HepG2 (cell line): ENCODE data around the gene AKIRIN1. TPM values are rescaled to one million over a fixed set of nuclear protein-coding genes. Genes with fewer than 3 reads are reported as not detected.

Experiments
- PHF20 ChIP-seq: sonication (generic); formaldehyde crosslinking; IDR thresholded peaks from 2 replicates; pipeline ENCODE4 v1.5.0; 2020; ENCODE audit warnings: mild to moderate bottlenecking, missing genetic modification reagents
- RBFOX2 ChIP-seq: fragments of 200-400 bp; formaldehyde crosslinking; IDR thresholded peaks from 2 replicates; pipeline ENCODE4 v1.6.1; 2017; ENCODE audit warnings: low read depth, mild to moderate bottlenecking, low read length
- TAF15 ChIP-seq: fragments of 200-400 bp; formaldehyde crosslinking; IDR thresholded peaks from one replicate; pipeline ENCODE4 v1.6.1; 2018; ENCODE audit warnings: mild to moderate bottlenecking, low read depth, low read length; ENCODE audit not compliant: poor library complexity, severe bottlenecking
- TEAD3 ChIP-seq: optimal IDR thresholded peaks from 2 replicates; pipeline ENCODE3; 2016; ENCODE audit warnings: borderline replicate concordance
- YEATS4 ChIP-seq: sonication (generic); formaldehyde crosslinking; IDR thresholded peaks from 2 replicates; pipeline ENCODE4 v1.4.0; 2020; ENCODE audit warnings: missing genetic modification reagents, borderline replicate concordance
- ZNF333 ChIP-seq: sonication (generic); formaldehyde crosslinking; IDR thresholded peaks from 2 replicates; pipeline ENCODE4 v1.4.0; 2020; ENCODE audit warnings: mild to moderate bottlenecking, missing genetic modification reagents, borderline replicate concordance
- ZNF775 ChIP-seq: sonication (generic); formaldehyde crosslinking; IDR thresholded peaks from 2 replicates; pipeline ENCODE4 v1.4.0; 2020; ENCODE audit warnings: missing genetic modification reagents, mild to moderate bottlenecking, moderate library complexity, borderline replicate concordance
- polyA plus RNA-seq, 8 experiments: library from polyadenylated mRNA; depleted of rRNA in 3 of 8; stranded (reverse) in 7 of 8; unstranded in 1 of 8; fragments of >200 nt; fragmentation: Illumina TruSeq in 4 of 8; extraction: Trizol in 4 of 8; gene quantifications; 2 replicates each; pipeline versions ENCODE4 v1.2.1 to v1.2.3, GENCODE V29; 2011 to 2016; ENCODE audit warnings: low read depth in 4 of 8, missing spikeins in 1 of 8, mixed read lengths in 1 of 8; ENCODE audit not compliant: insufficient read depth in 1 of 8
- total RNA-seq, 5 experiments: library from RNA; depleted of rRNA; stranded (reverse); fragments of >200 nt; fragmentation: Illumina TruSeq; extraction: Trizol; gene quantifications; 2 replicates each; pipeline ENCODE4 v1.2.3, GENCODE V29; 2016; ENCODE audit warnings: low read depth in 1 of 5
- TF ChIP-seq, protein P1 (sequence below): sonication (generic); formaldehyde crosslinking; IDR thresholded peaks from 2 replicates; pipeline ENCODE4 v1.4.0; 2020; ENCODE audit warnings: missing genetic modification reagents
- TF ChIP-seq, protein P2 (sequence below): sonication (generic); formaldehyde crosslinking; IDR thresholded peaks from 2 replicates; pipeline ENCODE4 v1.8.0; 2022; ENCODE audit warnings: low read depth, missing genetic modification reagents
- TF ChIP-seq, protein P3 (sequence below): sonication (generic); formaldehyde crosslinking; IDR thresholded peaks from 2 replicates; pipeline ENCODE4 v1.9.0; 2022; ENCODE audit warnings: missing genetic modification reagents, mild to moderate bottlenecking, borderline replicate concordance
- TF ChIP-seq, protein P4 (sequence below): sonication (generic); formaldehyde crosslinking; IDR thresholded peaks from 2 replicates; pipeline ENCODE4 v1.5.0; 2020; ENCODE audit warnings: mild to moderate bottlenecking, missing genetic modification reagents, borderline replicate concordance
- TF ChIP-seq, protein P5 (sequence below): sonication (generic); formaldehyde crosslinking; conservative IDR thresholded peaks from 2 replicates; pipeline ENCODE4 v1.8.1; 2023; ENCODE audit warnings: missing genetic modification reagents

AKIRIN1 gene
- total and polyA plus RNA-seq, 2 of the 13 experiments (the other 11 are each of a cell fraction or from before 2014, with no cell fraction given), result 123 to 157 TPM

DNA sequence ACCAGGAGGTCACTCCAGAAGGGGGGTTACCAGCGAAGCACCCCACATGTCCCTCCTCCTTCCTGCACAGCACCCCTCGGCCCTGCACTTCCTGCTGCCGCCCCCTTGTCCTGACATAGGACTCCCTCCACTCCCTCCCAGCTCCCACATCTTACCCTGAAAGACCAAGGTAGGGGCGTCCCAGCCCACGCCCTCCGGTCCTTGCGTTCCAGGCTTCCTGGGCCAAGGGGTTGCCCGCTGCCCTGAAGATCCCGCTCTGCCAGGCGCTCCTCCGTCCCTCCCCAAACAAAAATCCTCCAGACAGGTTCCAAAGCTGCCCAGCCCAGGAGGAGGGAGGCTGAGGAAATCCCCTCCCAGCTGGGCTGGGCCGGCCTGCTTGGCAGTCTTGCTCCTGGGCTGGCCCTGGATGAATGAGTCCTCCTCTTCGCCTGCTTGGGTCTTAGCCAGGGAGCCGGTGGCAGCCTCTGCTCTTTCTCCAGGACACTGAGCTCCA, 49.5 kb upstream of the AKIRIN1 start, which contains the start of gene RHBDL2 (continued):
- TF ChIP-seq, protein P1, sequence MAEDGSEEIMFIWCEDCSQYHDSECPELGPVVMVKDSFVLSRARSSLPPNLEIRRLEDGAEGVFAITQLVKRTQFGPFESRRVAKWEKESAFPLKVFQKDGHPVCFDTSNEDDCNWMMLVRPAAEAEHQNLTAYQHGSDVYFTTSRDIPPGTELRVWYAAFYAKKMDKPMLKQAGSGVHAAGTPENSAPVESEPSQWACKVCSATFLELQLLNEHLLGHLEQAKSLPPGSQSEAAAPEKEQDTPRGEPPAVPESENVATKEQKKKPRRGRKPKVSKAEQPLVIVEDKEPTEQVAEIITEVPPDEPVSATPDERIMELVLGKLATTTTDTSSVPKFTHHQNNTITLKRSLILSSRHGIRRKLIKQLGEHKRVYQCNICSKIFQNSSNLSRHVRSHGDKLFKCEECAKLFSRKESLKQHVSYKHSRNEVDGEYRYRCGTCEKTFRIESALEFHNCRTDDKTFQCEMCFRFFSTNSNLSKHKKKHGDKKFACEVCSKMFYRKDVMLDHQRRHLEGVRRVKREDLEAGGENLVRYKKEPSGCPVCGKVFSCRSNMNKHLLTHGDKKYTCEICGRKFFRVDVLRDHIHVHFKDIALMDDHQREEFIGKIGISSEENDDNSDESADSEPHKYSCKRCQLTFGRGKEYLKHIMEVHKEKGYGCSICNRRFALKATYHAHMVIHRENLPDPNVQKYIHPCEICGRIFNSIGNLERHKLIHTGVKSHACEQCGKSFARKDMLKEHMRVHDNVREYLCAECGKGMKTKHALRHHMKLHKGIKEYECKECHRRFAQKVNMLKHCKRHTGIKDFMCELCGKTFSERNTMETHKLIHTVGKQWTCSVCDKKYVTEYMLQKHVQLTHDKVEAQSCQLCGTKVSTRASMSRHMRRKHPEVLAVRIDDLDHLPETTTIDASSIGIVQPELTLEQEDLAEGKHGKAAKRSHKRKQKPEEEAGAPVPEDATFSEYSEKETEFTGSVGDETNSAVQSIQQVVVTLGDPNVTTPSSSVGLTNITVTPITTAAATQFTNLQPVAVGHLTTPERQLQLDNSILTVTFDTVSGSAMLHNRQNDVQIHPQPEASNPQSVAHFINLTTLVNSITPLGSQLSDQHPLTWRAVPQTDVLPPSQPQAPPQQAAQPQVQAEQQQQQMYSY (CRISPR knock-in tag), result no peak
- TF ChIP-seq RBFOX2 (no peak), PHF20 (CRISPR knock-in tag) (no peak), YEATS4 (CRISPR knock-in tag) (no peak), ZNF333 (CRISPR knock-in tag) (no peak), TEAD3 (CRISPR knock-in tag) (no peak), TAF15 (no peak), ZNF775 (CRISPR knock-in tag) (no peak)
- TF ChIP-seq, protein P2, sequence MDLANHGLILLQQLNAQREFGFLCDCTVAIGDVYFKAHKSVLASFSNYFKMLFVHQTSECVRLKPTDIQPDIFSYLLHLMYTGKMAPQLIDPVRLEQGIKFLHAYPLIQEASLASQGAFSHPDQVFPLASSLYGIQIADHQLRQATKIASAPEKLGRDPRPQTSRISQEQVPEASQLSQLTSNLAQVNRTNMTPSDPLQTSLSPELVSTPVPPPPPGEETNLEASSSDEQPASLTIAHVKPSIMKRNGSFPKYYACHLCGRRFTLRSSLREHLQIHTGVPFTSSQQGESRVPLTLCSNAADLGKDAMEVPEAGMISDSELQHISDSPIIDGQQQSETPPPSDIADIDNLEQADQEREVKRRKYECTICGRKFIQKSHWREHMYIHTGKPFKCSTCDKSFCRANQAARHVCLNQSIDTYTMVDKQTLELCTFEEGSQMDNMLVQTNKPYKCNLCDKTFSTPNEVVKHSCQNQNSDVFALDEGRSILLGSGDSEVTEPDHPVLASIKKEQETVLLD (CRISPR knock-in tag), result no peak
- TF ChIP-seq, protein P3, sequence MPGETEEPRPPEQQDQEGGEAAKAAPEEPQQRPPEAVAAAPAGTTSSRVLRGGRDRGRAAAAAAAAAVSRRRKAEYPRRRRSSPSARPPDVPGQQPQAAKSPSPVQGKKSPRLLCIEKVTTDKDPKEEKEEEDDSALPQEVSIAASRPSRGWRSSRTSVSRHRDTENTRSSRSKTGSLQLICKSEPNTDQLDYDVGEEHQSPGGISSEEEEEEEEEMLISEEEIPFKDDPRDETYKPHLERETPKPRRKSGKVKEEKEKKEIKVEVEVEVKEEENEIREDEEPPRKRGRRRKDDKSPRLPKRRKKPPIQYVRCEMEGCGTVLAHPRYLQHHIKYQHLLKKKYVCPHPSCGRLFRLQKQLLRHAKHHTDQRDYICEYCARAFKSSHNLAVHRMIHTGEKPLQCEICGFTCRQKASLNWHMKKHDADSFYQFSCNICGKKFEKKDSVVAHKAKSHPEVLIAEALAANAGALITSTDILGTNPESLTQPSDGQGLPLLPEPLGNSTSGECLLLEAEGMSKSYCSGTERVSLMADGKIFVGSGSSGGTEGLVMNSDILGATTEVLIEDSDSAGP (CRISPR knock-in tag), result peak; percentile 62; the same call in 1 of the 2 replicates
- TF ChIP-seq, protein P4, sequence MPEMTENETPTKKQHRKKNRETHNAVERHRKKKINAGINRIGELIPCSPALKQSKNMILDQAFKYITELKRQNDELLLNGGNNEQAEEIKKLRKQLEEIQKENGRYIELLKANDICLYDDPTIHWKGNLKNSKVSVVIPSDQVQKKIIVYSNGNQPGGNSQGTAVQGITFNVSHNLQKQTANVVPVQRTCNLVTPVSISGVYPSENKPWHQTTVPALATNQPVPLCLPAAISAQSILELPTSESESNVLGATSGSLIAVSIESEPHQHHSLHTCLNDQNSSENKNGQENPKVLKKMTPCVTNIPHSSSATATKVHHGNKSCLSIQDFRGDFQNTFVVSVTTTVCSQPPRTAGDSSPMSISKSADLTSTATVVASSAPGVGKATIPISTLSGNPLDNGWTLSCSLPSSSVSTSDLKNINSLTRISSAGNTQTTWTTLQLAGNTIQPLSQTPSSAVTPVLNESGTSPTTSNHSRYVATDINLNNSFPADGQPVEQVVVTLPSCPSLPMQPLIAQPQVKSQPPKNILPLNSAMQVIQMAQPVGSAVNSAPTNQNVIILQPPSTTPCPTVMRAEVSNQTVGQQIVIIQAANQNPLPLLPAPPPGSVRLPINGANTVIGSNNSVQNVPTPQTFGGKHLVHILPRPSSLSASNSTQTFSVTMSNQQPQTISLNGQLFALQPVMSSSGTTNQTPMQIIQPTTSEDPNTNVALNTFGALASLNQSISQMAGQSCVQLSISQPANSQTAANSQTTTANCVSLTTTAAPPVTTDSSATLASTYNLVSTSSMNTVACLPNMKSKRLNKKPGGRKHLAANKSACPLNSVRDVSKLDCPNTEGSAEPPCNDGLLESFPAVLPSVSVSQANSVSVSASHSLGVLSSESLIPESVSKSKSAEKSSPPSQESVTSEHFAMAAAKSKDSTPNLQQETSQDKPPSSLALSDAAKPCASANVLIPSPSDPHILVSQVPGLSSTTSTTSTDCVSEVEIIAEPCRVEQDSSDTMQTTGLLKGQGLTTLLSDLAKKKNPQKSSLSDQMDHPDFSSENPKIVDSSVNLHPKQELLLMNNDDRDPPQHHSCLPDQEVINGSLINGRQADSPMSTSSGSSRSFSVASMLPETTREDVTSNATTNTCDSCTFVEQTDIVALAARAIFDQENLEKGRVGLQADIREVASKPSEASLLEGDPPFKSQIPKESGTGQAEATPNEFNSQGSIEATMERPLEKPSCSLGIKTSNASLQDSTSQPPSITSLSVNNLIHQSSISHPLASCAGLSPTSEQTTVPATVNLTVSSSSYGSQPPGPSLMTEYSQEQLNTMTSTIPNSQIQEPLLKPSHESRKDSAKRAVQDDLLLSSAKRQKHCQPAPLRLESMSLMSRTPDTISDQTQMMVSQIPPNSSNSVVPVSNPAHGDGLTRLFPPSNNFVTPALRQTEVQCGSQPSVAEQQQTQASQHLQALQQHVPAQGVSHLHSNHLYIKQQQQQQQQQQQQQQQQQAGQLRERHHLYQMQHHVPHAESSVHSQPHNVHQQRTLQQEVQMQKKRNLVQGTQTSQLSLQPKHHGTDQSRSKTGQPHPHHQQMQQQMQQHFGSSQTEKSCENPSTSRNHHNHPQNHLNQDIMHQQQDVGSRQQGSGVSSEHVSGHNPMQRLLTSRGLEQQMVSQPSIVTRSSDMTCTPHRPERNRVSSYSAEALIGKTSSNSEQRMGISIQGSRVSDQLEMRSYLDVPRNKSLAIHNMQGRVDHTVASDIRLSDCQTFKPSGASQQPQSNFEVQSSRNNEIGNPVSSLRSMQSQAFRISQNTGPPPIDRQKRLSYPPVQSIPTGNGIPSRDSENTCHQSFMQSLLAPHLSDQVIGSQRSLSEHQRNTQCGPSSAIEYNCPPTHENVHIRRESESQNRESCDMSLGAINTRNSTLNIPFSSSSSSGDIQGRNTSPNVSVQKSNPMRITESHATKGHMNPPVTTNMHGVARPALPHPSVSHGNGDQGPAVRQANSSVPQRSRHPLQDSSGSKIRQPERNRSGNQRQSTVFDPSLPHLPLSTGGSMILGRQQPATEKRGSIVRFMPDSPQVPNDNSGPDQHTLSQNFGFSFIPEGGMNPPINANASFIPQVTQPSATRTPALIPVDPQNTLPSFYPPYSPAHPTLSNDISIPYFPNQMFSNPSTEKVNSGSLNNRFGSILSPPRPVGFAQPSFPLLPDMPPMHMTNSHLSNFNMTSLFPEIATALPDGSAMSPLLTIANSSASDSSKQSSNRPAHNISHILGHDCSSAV (CRISPR knock-in tag), result no peak
- TF ChIP-seq, protein P5, sequence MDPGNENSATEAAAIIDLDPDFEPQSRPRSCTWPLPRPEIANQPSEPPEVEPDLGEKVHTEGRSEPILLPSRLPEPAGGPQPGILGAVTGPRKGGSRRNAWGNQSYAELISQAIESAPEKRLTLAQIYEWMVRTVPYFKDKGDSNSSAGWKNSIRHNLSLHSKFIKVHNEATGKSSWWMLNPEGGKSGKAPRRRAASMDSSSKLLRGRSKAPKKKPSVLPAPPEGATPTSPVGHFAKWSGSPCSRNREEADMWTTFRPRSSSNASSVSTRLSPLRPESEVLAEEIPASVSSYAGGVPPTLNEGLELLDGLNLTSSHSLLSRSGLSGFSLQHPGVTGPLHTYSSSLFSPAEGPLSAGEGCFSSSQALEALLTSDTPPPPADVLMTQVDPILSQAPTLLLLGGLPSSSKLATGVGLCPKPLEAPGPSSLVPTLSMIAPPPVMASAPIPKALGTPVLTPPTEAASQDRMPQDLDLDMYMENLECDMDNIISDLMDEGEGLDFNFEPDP, result no peak
